Panc1 (cell line): ENCODE measurements around the gene TP53AIP1. TPM values are rescaled to one million over a fixed set of nuclear protein-coding genes. Genes with fewer than 3 reads are reported as not detected.

Source experiments
- ATAC-seq: fragments of 200-7000 bp; cut with Tn5 transposase; 2 replicates; pipeline ENCODE4 v1.9.1; 2020; ENCODE audit warnings: mild to moderate bottlenecking, moderate library complexity
- BruUV-seq: library from RNA; stranded (reverse); fragments of 400-500 nt; replicated peaks from 2 replicates; lab custom pipeline; 2021; lab: Mats Ljungman, UMichigan
- CTCF ChIA-PET: fragments of 300-600 bp; sonication (Branson Sonifier 250); formaldehyde crosslinking; loops from one replicate; lab custom pipeline; 2022; ENCODE audit warnings: antibody characterized with exemption; lab: Charles Lee
- POLR2A ChIA-PET: fragments of 300-600 bp; sonication (Branson Sonifier 250); formaldehyde crosslinking; loops from one replicate; lab custom pipeline; 2022; ENCODE audit warnings: antibody characterized with exemption; lab: Charles Lee
- DNase-seq: peaks from one replicate; pipeline ENCODE4 v3.0.0-alpha.2; 2010; ENCODE audit warnings: low read depth, low spot score
- H3K27ac ChIP-seq: 2 replicates; pipeline ENCODE4 v1.5.1; 2011; ENCODE audit warnings: mild to moderate bottlenecking, low read length, inconsistent platforms
- H3K27me3 ChIP-seq: fragments of 200-500 bp; sonication (Bioruptor generic); 2 replicates; pipeline ENCODE4 v1.6.0; 2014; ENCODE audit warnings: low read length, inconsistent platforms; ENCODE audit not compliant: control insufficient read depth, insufficient read depth
- H3K36me3 ChIP-seq: fragments of 200-500 bp; sonication (Bioruptor generic); 2 replicates; pipeline ENCODE4 v1.5.1; 2014; ENCODE audit warnings: inconsistent platforms, mild to moderate bottlenecking, low read length, moderate library complexity; ENCODE audit not compliant: control insufficient read depth, insufficient read depth
- H3K4me1 ChIP-seq: 2 replicates; pipeline ENCODE4 v1.5.1; 2011; ENCODE audit warnings: inconsistent platforms, mild to moderate bottlenecking, low read length, moderate library complexity; ENCODE audit not compliant: control insufficient read depth, insufficient read depth
- H3K4me3 ChIP-seq, 2 experiments: 2 replicates each; pipeline ENCODE4 v1.5.1; 2011 to 2012; ENCODE audit warnings: low read depth in 2 of 2, low read length in 2 of 2, mild to moderate bottlenecking in 2 of 2, inconsistent platforms in 1 of 2, moderate library complexity in 1 of 2
- H3K9me3 ChIP-seq: fragments of 200-500 bp; sonication (Bioruptor generic); 2 replicates; pipeline ENCODE4 v1.5.1; 2014; ENCODE audit warnings: low read depth, mild to moderate bottlenecking, inconsistent platforms, low read length, moderate library complexity; ENCODE audit not compliant: control insufficient read depth, insufficient read depth
- CTCF ChIP-seq: fragments of 450-650 bp; IDR thresholded peaks from 2 replicates; pipeline ENCODE4 v1.5.1; 2017; ENCODE audit warnings: mild to moderate bottlenecking
- POLR2AphosphoS5 ChIP-seq: IDR thresholded peaks from 2 replicates; pipeline ENCODE4 v1.6.1; 2012; ENCODE audit warnings: mild to moderate bottlenecking, low read depth, low read length, moderate library complexity
- REST ChIP-seq, 2 experiments: IDR thresholded peaks; 2 replicates each; pipeline ENCODE4 v1.6.1; 2011 to 2012; ENCODE audit warnings: low read depth in 2 of 2, control low read depth in 1 of 2, low read length in 1 of 2, mild to moderate bottlenecking in 1 of 2, moderate library complexity in 1 of 2; ENCODE audit not compliant: insufficient read depth in 1 of 2
- SIN3A ChIP-seq: IDR thresholded peaks from 2 replicates; pipeline ENCODE4 v1.6.1; 2012; ENCODE audit warnings: low read depth, mild to moderate bottlenecking, low read length, moderate library complexity, borderline replicate concordance; ENCODE audit not compliant: insufficient read depth
- TCF7L2 ChIP-seq: IDR thresholded peaks from 2 replicates; pipeline ENCODE4 v1.6.1; 2011; ENCODE audit warnings: mild to moderate bottlenecking, low read depth, low read length, inconsistent platforms
- in situ Hi-C: cut with HindIII; loops from 2 replicates; pipeline ENCODE4 v1.10.0; 2016; ENCODE audit warnings: low sequenced_read_pairs, low pct_unique_long_range_greater_than_20kb
- intact Hi-C: fragments of 100-400 bp; cut with micrococcal nuclease; formaldehyde crosslinking; loops from one replicate; pipeline ENCODE4 v1.10.0; 2022; ENCODE audit not compliant: unreplicated experiment
- total RNA-seq: library from RNA; stranded (reverse); gene quantifications from one replicate; pipeline ENCODE4 v1.2.1, GENCODE V29; 2021; ENCODE audit not compliant: unreplicated experiment

TP53AIP1 gene
- total RNA-seq, 1 experiment from 2014 or later, result 0.08 TPM

- H3K27ac ChIP-seq, result no peak overlapping the region
Observed at GRCh38 chr11:128968916-128969315, 26.2 kb upstream of the TP53AIP1 start.

GRCh38 chr11:128967578-128967977 is 24.9 kb upstream of the TP53AIP1 start:
- Histone ChIP-seq H3K27ac (no peak overlapping the region), H3K9me3 (no peaks in the 10 kb centered on the region), H3K36me3 (peaks cover 15% of the 10 kb centered on the region; the same call in 1 of the 2 replicates), H3K27me3 (no peaks in the 10 kb centered on the region), H3K4me3 (no peak overlapping the region), H3K4me1 (no peaks in the 10 kb centered on the region)
- no TSS peak for BruUV-seq
- TF ChIP-seq SIN3A, result no peak
- no peak for TF ChIP-seq TCF7L2
- no peak for TF ChIP-seq CTCF
- no peak for TF ChIP-seq POLR2AphosphoS5
- no peak for TF ChIP-seq REST (IDR thresholded peaks at IDR 0.05; ENCODE audit: insufficient read depth in 1 of 2, low read depth in 2 of 2, low read length in 1 of 2)
- ATAC-seq (no peak), DNase-seq (no peak)
- CTCF ChIA-PET, result no interaction called here
- POLR2A ChIA-PET, result no interaction called here
- intact Hi-C loops (no loop called here), in situ Hi-C loops (no loop called here)

More at GRCh38 chr11:128968916-128969315, 26.2 kb upstream of the TP53AIP1 start:
- Histone ChIP-seq H3K4me1 (no peaks in the 10 kb centered on the region), H3K27me3 (no peaks in the 10 kb centered on the region), H3K4me3 (no peak overlapping the region), H3K36me3 (peaks cover 17% of the 10 kb centered on the region; the same call in 1 of the 2 replicates), H3K9me3 (no peaks in the 10 kb centered on the region)
- in situ Hi-C loops (no loop called here), intact Hi-C loops (no loop called here)
- ATAC-seq (peak; percentile 64), DNase-seq (no peak)
- BruUV-seq, result no TSS peak
- ChIA-PET POLR2A (no interaction called here), CTCF (no interaction called here)
- TF ChIP-seq SIN3A (no peak), CTCF (no peak), TCF7L2 (no peak), REST (IDR thresholded peaks at IDR 0.05; ENCODE audit: insufficient read depth in 1 of 2, low read depth in 2 of 2, low read length in 1 of 2) (no peak), POLR2AphosphoS5 (no peak)
